Left ventricle myocardium inferior (tissue), 1 donor: ENCODE results near the gene SASH1. TPM values are rescaled to one million over a fixed set of nuclear protein-coding genes. Genes with fewer than 3 reads are reported as not detected.

Experiments used
- DNase-seq: peaks from one replicate; pipeline ENCODE4 v3.0.0-alpha.2; 2020
- H3K27ac ChIP-seq: fragments of 200-600 bp; replicated peaks from 2 replicates; pipeline ENCODE4 v1.8.0; 2021
- H3K27me3 ChIP-seq: fragments of 200-600 bp; 2 replicates; pipeline ENCODE4 v1.8.0; 2021; ENCODE audit warnings: low read depth
- H3K36me3 ChIP-seq: fragments of 200-600 bp; 2 replicates; pipeline ENCODE4 v1.8.0; 2021
- H3K4me1 ChIP-seq: fragments of 200-600 bp; 2 replicates; pipeline ENCODE4 v1.8.0; 2021
- H3K4me3 ChIP-seq: fragments of 200-600 bp; 2 replicates; pipeline ENCODE4 v1.8.0; 2021; ENCODE audit warnings: mild to moderate bottlenecking, moderate library complexity
- H3K9me3 ChIP-seq: fragments of 200-600 bp; replicated peaks from 2 replicates; pipeline ENCODE4 v1.8.0; 2021
- intact Hi-C: fragments of 100-400 bp; cut with micrococcal nuclease; formaldehyde crosslinking; loops from one replicate; pipeline ENCODE4 v1.11.0; 2022
- total RNA-seq: library from RNA; stranded (reverse); fragmentation: NEBNext Ultra II Directional; extraction: Animal tissue kit (Norgen Biotek cat#: 25700); gene quantifications from one replicate; pipeline ENCODE4 v1.2.1, GENCODE V29; 2021
- TF ChIP-seq, protein P1 (sequence below): fragments of 200-600 bp; IDR thresholded peaks from 2 replicates; pipeline ENCODE4 v1.8.0; 2021; ENCODE audit warnings: antibody characterized with exemption, mild to moderate bottlenecking, borderline replicate concordance
- donor health status: DM: no; HTN: yes; CAD: no; lungs with severe emphysema.

Gene SASH1
- total RNA-seq, 1 donor from 2014 or later = 22.5 TPM

DNA sequence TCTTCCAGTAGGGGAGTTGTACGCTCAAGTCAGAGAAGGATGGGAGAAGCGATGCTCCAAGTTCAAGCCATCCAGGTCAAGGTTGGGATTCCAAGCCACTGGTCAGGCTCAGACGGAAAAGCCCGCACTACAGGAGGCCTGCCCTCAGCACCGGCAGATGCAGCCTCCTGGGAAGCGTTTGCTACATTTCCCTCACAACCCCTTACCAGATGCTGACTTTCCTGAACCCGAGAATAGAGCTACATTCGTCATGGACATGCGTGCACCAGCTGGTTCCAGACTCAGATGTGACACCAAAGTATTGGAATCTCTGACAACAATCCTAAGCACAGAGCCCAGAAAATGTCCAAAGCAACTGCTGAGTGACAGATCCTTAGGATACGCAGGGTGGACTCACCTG lies 174.8 kb downstream of the SASH1 start:
- Histone ChIP-seq H3K36me3 (peaks cover 42% of the 10 kb centered on the region), H3K27me3 (no peaks in the 10 kb centered on the region), H3K4me3 (no peak overlapping the region), H3K4me1 (peaks cover 90% of the 10 kb centered on the region), H3K9me3 (no peaks in the 10 kb centered on the region), H3K27ac (peak overlapping the region; percentile 87)
- TF ChIP-seq, protein P1, sequence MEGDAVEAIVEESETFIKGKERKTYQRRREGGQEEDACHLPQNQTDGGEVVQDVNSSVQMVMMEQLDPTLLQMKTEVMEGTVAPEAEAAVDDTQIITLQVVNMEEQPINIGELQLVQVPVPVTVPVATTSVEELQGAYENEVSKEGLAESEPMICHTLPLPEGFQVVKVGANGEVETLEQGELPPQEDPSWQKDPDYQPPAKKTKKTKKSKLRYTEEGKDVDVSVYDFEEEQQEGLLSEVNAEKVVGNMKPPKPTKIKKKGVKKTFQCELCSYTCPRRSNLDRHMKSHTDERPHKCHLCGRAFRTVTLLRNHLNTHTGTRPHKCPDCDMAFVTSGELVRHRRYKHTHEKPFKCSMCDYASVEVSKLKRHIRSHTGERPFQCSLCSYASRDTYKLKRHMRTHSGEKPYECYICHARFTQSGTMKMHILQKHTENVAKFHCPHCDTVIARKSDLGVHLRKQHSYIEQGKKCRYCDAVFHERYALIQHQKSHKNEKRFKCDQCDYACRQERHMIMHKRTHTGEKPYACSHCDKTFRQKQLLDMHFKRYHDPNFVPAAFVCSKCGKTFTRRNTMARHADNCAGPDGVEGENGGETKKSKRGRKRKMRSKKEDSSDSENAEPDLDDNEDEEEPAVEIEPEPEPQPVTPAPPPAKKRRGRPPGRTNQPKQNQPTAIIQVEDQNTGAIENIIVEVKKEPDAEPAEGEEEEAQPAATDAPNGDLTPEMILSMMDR = no peak
- no peak for DNase-seq
- intact Hi-C loops = no loop called here

GRCh38 chr6:148518511-148519156 lies 176.0 kb downstream of the SASH1 start:
- H3K9me3 ChIP-seq = no peaks in the 10 kb centered on the region
- H3K4me3 ChIP-seq = no peak overlapping the region
- intact Hi-C loops = no loop called here
- TF ChIP-seq, protein P1 = no peak
- DNase-seq = peak; percentile 53
- peak overlapping the region; percentile 87 for H3K27ac ChIP-seq
- peaks cover 97% of the 10 kb centered on the region for H3K4me1 ChIP-seq
- H3K36me3 ChIP-seq = peaks cover 42% of the 10 kb centered on the region
- no peaks in the 10 kb centered on the region for H3K27me3 ChIP-seq

- Histone ChIP-seq H3K4me1 (peaks cover 92% of the 10 kb centered on the region), H3K36me3 (peaks cover 40% of the 10 kb centered on the region), H3K4me3 (no peak overlapping the region), H3K9me3 (no peaks in the 10 kb centered on the region), H3K27me3 (no peaks in the 10 kb centered on the region), H3K27ac (peak overlapping the region; percentile 87)
- DNase-seq = no peak
- intact Hi-C loops = no loop called here
- TF ChIP-seq, protein P1 = no peak
These were observed 177.6 kb downstream of the SASH1 start for GRCh38 chr6:148520109-148520841.

- Histone ChIP-seq H3K9me3 (no peaks in the 10 kb centered on the region), H3K4me3 (no peak overlapping the region), H3K27me3 (no peaks in the 10 kb centered on the region), H3K27ac (peak overlapping the region; percentile 87), H3K4me1 (peaks cover 88% of the 10 kb centered on the region), H3K36me3 (peaks cover 40% of the 10 kb centered on the region)
- TF ChIP-seq, protein P1 = no peak
- DNase-seq = no peak
- intact Hi-C loops = no loop called here
These were observed 178.5 kb downstream of the SASH1 start for GRCh38 chr6:148521158-148521557.

DNA sequence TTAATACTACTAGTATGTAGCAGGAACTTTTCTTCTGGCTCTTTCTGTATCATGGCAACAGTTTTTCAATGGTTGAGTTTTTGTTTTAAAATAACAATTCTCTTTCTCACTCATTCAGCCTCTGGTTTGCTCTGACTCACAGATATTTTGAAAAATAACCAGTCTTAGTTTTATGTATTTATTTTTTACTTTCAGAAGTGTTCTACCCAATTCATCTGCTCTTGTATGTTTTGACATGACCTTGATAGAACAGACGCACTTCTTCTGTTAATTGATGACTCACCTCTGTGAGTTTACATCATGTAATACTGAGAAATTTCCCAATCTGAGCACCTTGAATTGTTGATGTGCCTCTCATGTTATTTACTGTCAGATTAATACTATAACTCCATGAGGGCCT lies 178.9 kb downstream of the SASH1 start:
- Histone ChIP-seq H3K27me3 (no peaks in the 10 kb centered on the region), H3K27ac (peak overlapping the region; percentile 87), H3K36me3 (peaks cover 42% of the 10 kb centered on the region), H3K4me1 (peaks cover 84% of the 10 kb centered on the region), H3K9me3 (no peaks in the 10 kb centered on the region), H3K4me3 (no peak overlapping the region)
- intact Hi-C loops = no loop called here
- TF ChIP-seq, protein P1 = no peak
- no peak for DNase-seq
